Naive thymus-derived CD8-positive, alpha-beta T cell (primary cell): ENCODE results near the gene SORL1. TPM values are rescaled to one million over a fixed set of nuclear protein-coding genes. Genes with fewer than 3 reads are reported as not detected.

Experiments used
- ATAC-seq, 2 donors: fragments of 150-1000 bp; cut with Tn5 transposase in 1 of 2; sonication (Bioruptor Pico), chemical (Tn5 transposase) in 1 of 2; 1 replicate in 1 of 2; 2 replicates in 1 of 2; pipeline ENCODE4 v1.10.0; 2021; ENCODE audit warnings: mild to moderate bottlenecking in 2 of 2, moderate library complexity in 2 of 2
- POLR2A ChIA-PET: fragments of 350-600 bp; sonication (Branson Sonifier 250); formaldehyde crosslinking; loops from one replicate; lab custom pipeline; 2021; ENCODE audit warnings: antibody characterized with exemption; lab: Charles Lee
- DNase-seq, 10 donors: peaks; one replicate each; pipeline versions ENCODE4 v3.0.0 to v3.0.0-alpha.2; 2020 to 2022
- H3K27ac Mint-ChIP-seq, 10 donors: one replicate each; pipeline ENCODE4 v1.8.0; 2020 to 2022; ENCODE audit warnings: mild to moderate bottlenecking in 10 of 10, mixed read lengths in 10 of 10, moderate library complexity in 4 of 10, inconsistent platforms in 1 of 10
- H3K27me3 Mint-ChIP-seq, 5 donors: one replicate each; pipeline ENCODE4 v1.8.0; 2021 to 2022; ENCODE audit warnings: mixed read lengths in 5 of 5
- H3K36me3 Mint-ChIP-seq, 3 donors: one replicate each; pipeline ENCODE4 v1.8.0; 2020 to 2022; ENCODE audit warnings: mixed read lengths in 3 of 3, mild to moderate bottlenecking in 2 of 3, inconsistent platforms in 1 of 3
- H3K4me1 Mint-ChIP-seq, 4 donors: one replicate each; pipeline ENCODE4 v1.8.0; 2021 to 2022; ENCODE audit warnings: mixed read lengths in 4 of 4
- H3K4me3 Mint-ChIP-seq, 10 donors: one replicate each; pipeline ENCODE4 v1.8.0; 2020 to 2022; ENCODE audit warnings: mild to moderate bottlenecking in 10 of 10, mixed read lengths in 10 of 10, moderate library complexity in 6 of 10, inconsistent platforms in 1 of 10
- H3K9me3 Mint-ChIP-seq, 9 donors: one replicate each; pipeline ENCODE4 v1.8.0; 2020 to 2022; ENCODE audit warnings: mixed read lengths in 9 of 9, mild to moderate bottlenecking in 3 of 9, inconsistent platforms in 1 of 9, moderate library complexity in 1 of 9
- polyA plus RNA-seq, 3 donors: library from polyadenylated mRNA; unstranded; fragments of 300-500 nt; fragmentation: Illumina TruSeq; gene quantifications; one replicate each; pipeline ENCODE4 v1.2.3, GENCODE V29; 2021
- total RNA-seq, 8 experiments: library from RNA in 2 of 8; stranded (reverse) in 2 of 8; gene quantifications; one replicate each; pipeline ENCODE4 v1.2.3 and lab custom pipeline; 2021 to 2026

SORL1 gene
- total and polyA plus RNA-seq, 5 experiments from 2014 or later, result 157 to 419 (median 230) TPM

DNA sequence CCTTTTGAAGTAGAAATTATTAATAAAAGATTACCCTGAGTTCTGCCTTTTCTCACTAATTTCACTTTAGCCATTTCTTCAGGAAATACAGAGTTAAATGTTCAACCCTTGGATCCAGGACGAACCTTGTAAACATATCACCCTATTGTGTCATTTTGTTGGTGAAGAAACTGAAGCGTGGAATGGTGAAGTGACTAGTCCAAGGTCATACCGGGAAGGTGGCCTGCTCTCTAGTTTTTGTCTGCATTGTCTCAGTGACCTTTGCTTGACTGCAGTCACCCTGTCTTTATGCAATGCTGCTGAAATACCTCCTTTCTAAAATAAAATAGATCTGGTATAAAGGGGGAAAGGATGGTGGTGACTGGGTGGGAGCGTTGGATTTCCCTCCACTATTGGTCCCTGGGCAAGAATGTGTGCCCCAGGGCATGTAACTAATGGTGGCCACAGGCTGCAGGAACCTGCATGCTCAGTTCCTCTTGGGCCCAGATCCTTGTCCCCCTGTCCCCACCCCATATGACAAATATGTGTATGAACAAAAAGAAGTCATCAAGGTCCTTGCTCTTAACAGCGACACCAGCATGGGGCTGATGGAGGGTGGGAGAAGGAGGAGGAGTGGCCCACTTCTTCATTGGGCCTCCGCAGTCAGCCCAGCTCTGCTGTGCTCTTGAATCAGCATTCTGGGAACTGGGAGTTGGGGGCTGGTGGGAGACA is 1.6 kb downstream of the SORL1 start:
- Mint-ChIP-seq H3K27me3 (no peaks in the 10 kb centered on the region), H3K4me3 (peak overlapping the region; percentile 93 to 100 (median 97)), H3K9me3 (no peaks in the 10 kb centered on the region), H3K27ac (peak overlapping the region; percentile 92 to 99 (median 97)), H3K36me3 (peaks cover 8 to 41% (median 23%) of the 10 kb centered on the region in 3 donors), H3K4me1 (peaks cover 54 to 90% (median 86%) of the 10 kb centered on the region in 4 donors)
- POLR2A ChIA-PET, result interaction anchor here (0.9 to 6.7 kb wide), 4 partner anchors 9 to 161 kb away, joined by 5 to 63 read pairs (median 6); partner anchors contain the start of gene SC5D
- ATAC-seq (no peak), DNase-seq (no peak)

DNA sequence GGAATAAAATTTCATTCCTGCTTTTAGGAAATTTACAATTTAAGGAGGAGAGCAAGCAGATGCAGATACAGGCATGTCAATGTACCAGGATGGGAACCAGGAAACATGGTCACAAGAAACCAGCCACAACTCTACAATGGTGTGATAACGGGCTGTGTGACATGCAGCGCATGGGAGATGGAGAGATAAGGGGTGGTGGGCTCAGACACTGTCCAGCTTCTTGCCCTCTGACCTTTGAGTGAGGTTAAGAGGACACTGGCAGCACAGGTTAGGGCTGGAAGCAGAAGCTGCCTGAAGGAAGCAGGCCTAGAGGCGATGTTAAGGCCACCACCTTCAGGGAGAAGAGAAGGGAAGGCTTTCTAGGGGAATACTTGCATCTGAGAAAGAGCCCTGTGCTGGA is 3.0 kb downstream of the SORL1 start:
- ATAC-seq (no peak), DNase-seq (no peak)
- peak overlapping the region; percentile 93 to 100 (median 97) for H3K4me3 Mint-ChIP-seq
- no peaks in the 10 kb centered on the region for H3K27me3 Mint-ChIP-seq
- no peaks in the 10 kb centered on the region for H3K9me3 Mint-ChIP-seq
- H3K27ac Mint-ChIP-seq, result peak overlapping the region; percentile 92 to 99 (median 97)
- H3K36me3 Mint-ChIP-seq, result peaks cover 8 to 46% (median 23%) of the 10 kb centered on the region in 3 donors
- peaks cover 57 to 90% (median 86%) of the 10 kb centered on the region in 4 donors for H3K4me1 Mint-ChIP-seq
- POLR2A ChIA-PET, result interaction anchor here (1.5 to 6.7 kb wide), 2 partner anchors 12 to 163 kb away, joined by 6 to 63 read pairs; partner anchors contain the start of gene SC5D

DNA sequence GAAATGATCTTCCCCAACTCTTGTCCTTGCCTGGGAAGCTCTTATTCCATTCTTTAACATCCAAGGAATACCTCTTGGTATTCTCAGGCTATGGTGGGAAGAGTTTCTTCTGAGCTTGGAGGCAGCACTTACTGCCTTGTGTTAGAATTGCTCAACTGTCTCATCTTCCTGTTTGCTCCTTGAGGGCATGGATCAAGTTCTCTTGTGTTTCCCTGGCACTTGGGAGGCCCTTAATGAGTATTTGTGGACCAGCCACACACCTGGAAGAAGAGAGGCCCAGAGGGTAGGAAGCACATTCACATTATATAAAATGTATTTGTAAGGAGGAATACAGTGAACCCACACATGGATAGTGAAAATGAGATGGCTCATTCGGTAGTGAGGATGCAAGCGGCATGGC is 4.0 kb downstream of the SORL1 start:
- peaks cover 58 to 90% (median 87%) of the 10 kb centered on the region in 4 donors for H3K4me1 Mint-ChIP-seq
- DNase-seq (no peak), ATAC-seq (no peak)
- POLR2A ChIA-PET, result interaction anchor here (0.8 to 6.7 kb wide), 7 partner anchors 9 to 164 kb away, joined by 3 to 63 read pairs (median 5); partner anchors contain the start of gene SC5D
- no peaks in the 10 kb centered on the region for H3K9me3 Mint-ChIP-seq
- peaks cover 8 to 49% (median 23%) of the 10 kb centered on the region in 3 donors for H3K36me3 Mint-ChIP-seq
- H3K4me3 Mint-ChIP-seq, result peak overlapping the region; percentile 47 to 100 (median 94)
- H3K27me3 Mint-ChIP-seq, result no peaks in the 10 kb centered on the region
- H3K27ac Mint-ChIP-seq, result peak overlapping the region; percentile 78 to 99 (median 96)

DNA sequence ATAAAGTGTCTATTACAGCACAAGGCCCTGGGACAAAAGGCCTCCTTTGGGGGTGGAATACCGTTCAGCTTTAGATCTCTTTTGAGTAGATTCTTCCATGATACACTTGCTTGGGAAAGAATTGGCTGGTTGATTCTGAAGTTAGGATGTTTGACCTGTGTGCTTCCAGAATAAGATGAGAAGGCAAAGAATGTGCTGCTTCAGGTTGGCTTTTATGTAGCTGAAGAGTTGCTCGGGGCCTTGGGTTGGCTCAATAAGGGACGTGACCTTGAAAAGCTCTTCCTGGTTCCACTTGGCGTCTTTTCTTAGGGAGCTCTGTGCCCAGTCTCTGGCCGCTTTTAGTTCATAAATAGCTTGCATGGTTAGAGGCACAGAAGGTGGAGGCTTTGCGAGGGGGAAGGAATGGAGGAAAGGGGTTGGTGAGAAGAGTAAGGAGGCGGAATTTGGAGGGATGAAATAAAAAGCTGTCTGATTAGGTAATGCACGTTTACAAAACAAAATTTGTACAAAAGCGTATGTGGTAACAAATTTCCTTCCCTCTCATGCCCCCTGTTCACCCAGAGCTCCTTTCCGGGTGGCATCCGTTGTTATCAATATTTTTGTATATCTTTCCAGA is 4.8 kb downstream of the SORL1 start:
- Mint-ChIP-seq H3K9me3 (no peaks in the 10 kb centered on the region), H3K4me3 (peak overlapping the region; percentile 27 to 100 (median 78)), H3K27me3 (no peaks in the 10 kb centered on the region), H3K27ac (peak overlapping the region; percentile 78 to 99 (median 96)), H3K4me1 (peaks cover 60 to 94% (median 91%) of the 10 kb centered on the region in 4 donors), H3K36me3 (peaks cover 8 to 49% (median 23%) of the 10 kb centered on the region in 3 donors)
- ATAC-seq (no peak), DNase-seq (no peak)
- POLR2A ChIA-PET, result interaction anchor here (0.5 to 6.7 kb wide), 9 partner anchors 10 to 165 kb away, joined by 3 to 63 read pairs (median 4); partner anchors contain the start of gene SC5D

DNA sequence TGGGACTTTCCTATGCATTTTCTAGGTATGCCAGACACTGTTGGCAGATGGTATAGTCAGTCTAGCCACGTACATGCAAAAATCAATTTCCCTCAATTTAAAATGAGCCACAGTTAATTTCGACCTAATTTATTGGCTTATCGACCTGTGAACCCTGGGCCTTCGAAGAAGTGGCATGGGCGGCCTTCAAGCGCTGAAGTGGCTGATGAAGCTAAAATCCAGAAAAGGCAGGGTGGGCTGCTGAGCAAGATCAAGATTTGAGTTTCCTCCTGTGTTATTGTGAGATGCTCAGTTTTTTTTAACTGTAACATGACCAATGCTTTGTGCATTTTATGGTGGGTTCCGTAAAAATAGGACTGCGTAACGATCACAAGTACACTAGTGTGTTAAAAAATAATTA is 6.4 kb downstream of the SORL1 start:
- Mint-ChIP-seq H3K4me3 (peak overlapping the region; percentile 6 to 97 (median 69)), H3K27ac (peak overlapping the region; percentile 68 to 99 (median 94)), H3K27me3 (no peaks in the 10 kb centered on the region), H3K36me3 (peaks cover 0 to 46% (median 17%) of the 10 kb centered on the region in 3 donors), H3K4me1 (peaks cover 70 to 100% (median 99%) of the 10 kb centered on the region in 4 donors), H3K9me3 (no peaks in the 10 kb centered on the region)
- DNase-seq (no peak), ATAC-seq (no peak)
- POLR2A ChIA-PET, result interaction anchor here (1.2 to 12.2 kb wide), 3 partner anchors 9 to 14 kb away, joined by 3 to 385 read pairs (median 63); partner anchors contain the start of genes SORL1 and SORL1-AS1

DNA sequence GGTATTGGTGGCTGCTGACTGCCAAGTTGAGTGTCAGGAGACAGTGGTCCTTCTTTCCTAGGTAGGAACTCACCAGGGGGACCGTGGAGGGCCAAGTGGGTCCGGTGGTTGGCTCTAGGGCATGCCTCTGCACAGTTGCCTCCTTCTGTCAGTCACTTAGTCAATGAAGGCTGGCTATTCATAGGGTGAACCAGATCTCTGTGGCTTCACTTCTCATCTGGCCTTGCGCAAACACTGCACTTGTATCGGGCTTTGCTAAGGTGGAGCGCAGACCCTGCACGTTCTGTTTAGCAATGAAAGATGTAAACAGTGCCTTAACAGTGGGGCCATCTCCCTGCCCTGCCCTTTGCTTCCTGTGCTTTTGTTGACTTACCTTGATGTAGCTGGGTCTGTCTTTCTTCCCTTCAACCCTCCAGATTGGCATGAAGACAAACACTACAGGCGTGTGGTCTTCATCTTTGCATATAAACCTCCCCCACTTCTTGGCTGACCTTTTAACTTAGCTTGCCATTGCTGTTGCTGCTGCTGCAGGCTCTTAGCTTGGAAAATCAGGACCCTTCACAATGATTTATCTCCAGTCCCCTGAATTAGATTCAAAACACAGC is 7.4 kb downstream of the SORL1 start:
- H3K4me3 Mint-ChIP-seq, result peak overlapping the region; percentile 59 to 97 (median 71)
- no peaks in the 10 kb centered on the region for H3K9me3 Mint-ChIP-seq
- H3K27me3 Mint-ChIP-seq, result no peaks in the 10 kb centered on the region
- POLR2A ChIA-PET, result interaction anchor here (0.6 to 12.2 kb wide), 10 partner anchors 8 to 1612 kb away, joined by 3 to 385 read pairs (median 4); partner anchors contain the start of genes SORL1 and SORL1-AS1
- peaks cover 0 to 38% (median 17%) of the 10 kb centered on the region in 3 donors for H3K36me3 Mint-ChIP-seq
- DNase-seq (peak in 6 of 10 donors; percentile 24 to 71 (median 53)), ATAC-seq (peak; percentile 55 to 65)
- peaks cover 67 to 100% (median 99%) of the 10 kb centered on the region in 4 donors for H3K4me1 Mint-ChIP-seq
- peak overlapping the region; percentile 78 to 99 (median 94) for H3K27ac Mint-ChIP-seq

DNA sequence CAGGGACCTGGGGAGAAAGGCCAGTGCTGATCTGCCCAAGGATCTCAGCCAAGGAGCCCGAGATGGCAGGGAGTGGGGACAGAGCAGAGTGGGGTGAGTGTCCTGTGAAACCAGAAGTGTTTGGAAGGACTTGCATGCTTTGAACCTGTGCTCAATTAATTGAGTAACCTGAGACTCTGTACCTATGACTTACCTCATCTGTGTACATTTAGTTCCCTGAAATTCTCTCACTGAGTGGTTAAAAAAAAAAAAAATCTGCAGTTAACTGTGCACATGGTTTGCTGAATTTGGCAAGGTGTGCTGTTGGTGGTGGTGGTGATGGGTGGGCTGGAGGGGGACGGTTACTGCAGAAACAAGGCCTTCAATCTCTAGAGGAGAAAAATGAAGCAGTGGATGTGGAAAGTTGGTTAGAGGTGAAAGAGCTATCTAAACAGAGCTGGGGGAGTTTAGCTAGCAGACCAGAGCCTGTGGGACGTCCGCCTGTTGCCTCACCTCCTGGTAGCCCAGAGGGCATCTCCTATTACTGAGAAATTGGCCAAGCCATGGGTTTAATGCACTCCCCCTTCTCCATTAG is 8.9 kb downstream of the SORL1 start:
- peak overlapping the region in 9 of 10 donors; percentile 9 to 97 (median 79) for H3K4me3 Mint-ChIP-seq
- peaks cover 0 to 28% (median 16%) of the 10 kb centered on the region in 3 donors for H3K36me3 Mint-ChIP-seq
- POLR2A ChIA-PET, result interaction anchor here (0.7 to 12.2 kb wide), 3 partner anchors 11 to 110 kb away, joined by 3 to 385 read pairs (median 3); partner anchors contain the start of genes SORL1 and SORL1-AS1

DNA sequence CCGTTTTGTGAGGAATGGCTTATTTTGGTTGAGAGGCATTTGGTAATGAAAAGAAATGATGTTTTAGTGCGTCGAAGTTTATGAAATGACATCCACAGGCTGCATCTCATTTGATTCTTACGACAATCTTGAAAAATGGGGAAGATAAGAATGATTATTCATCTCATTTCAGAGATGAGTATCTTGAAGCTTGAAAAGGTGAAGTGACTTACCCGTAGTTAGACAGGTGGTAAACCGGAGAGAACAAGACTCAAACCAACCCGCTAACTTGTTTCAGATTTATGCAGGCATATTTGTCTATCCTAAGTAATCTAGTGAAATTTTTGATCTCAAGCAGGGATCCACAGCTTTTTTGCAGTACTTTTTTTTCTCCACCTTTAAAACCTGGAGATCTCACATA is 9.7 kb downstream of the SORL1 start:
- H3K9me3 Mint-ChIP-seq, result no peaks in the 10 kb centered on the region
- POLR2A ChIA-PET, result interaction anchor here (1.6 to 12.2 kb wide), 3 partner anchors 8 to 13 kb away, joined by 4 to 385 read pairs (median 5); partner anchors contain the start of genes SORL1 and SORL1-AS1
- no peaks in the 10 kb centered on the region for H3K27me3 Mint-ChIP-seq
- ATAC-seq (no peak), DNase-seq (no peak)
- peak overlapping the region in 9 of 10 donors; percentile 10 to 97 (median 74) for H3K4me3 Mint-ChIP-seq
- peaks cover 0 to 24% (median 11%) of the 10 kb centered on the region in 3 donors for H3K36me3 Mint-ChIP-seq
- H3K27ac Mint-ChIP-seq, result peak overlapping the region; percentile 78 to 99 (median 95)
- H3K4me1 Mint-ChIP-seq, result peaks cover 67 to 100% (median 100%) of the 10 kb centered on the region in 4 donors

More for the DNA sequence above, 8.9 kb downstream of the SORL1 start:
- H3K27me3 Mint-ChIP-seq, result no peaks in the 10 kb centered on the region
- H3K4me1 Mint-ChIP-seq, result peaks cover 68 to 100% (median 100%) of the 10 kb centered on the region in 4 donors
- no peaks in the 10 kb centered on the region for H3K9me3 Mint-ChIP-seq
- DNase-seq, result no peak
- no peak for ATAC-seq
- H3K27ac Mint-ChIP-seq, result peak overlapping the region; percentile 78 to 99 (median 95)

DNA sequence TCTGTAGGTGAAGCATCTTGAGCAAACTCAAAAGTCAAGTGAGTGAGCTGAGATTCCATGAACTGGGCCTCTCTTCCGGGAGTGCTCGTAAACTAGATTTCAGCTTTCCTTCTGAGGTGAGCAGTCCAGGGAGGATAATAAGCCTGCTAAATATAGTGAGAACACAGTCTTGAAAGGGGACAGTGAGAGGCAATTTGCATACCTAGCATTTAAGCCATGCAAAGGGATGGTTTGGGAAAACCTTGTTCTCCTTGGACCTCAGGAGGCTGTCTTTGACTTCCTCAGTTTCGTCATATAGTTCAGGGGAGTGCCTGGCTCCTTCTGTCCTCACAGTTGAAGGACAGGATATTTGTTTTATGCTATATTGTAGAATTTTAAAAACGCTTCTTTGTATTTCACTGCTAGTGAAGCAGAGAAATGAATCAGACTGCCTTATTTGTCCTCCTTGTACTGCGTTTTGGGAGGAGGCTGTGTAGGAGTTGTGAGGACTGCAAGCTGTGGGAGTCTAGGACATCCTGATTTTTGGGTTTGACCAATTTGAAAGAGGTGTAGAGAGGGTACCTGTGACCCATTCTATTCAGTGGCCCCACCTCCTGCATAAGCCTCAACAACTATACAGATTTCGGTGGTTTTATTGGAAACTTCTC is 11.7 kb downstream of the SORL1 start:
- H3K27ac Mint-ChIP-seq, result peak overlapping the region; percentile 78 to 99 (median 95)
- H3K36me3 Mint-ChIP-seq, result peaks cover 0 to 10% (median 3%) of the 10 kb centered on the region in 3 donors
- DNase-seq, result no peak
- H3K4me3 Mint-ChIP-seq, result peak overlapping the region; percentile 65 to 97 (median 74)
- H3K27me3 Mint-ChIP-seq, result no peaks in the 10 kb centered on the region
- ATAC-seq, result no peak
- POLR2A ChIA-PET, result interaction anchor here (0.8 to 12.2 kb wide), 13 partner anchors 7 to 172 kb away, joined by 3 to 385 read pairs (median 4); partner anchors contain the start of genes SORL1 and SORL1-AS1
- H3K4me1 Mint-ChIP-seq, result peaks cover 62 to 100% (median 100%) of the 10 kb centered on the region in 4 donors
- no peaks in the 10 kb centered on the region for H3K9me3 Mint-ChIP-seq

DNA sequence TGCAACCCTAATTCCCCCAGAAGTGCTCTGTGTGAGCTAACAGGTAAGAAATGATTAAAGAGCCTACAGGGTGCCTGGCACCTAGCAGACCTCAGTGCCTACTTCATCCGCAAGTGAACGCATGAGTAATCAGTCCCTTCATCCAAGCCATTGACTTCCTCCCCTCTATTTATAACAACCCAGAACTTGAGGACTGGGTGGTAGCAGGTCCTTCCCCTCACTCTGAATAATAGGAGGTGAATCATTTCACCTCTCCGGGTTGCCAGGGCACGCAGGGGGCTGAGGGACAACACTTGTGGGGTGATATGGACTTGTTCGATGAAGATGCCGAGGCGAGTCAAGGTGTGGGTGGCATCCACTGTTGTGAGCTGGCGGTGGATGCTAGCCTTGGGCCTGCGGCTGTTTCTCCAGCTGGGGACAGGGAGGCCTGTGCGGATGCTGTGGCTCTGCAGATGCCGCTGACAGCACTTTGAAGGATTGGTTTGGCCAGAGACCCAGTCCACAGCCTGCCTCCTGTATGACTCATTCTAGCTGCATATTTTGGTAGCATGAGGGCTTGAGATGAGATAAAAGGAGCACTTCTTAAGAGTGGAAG is 12.3 kb downstream of the SORL1 start:
- no peaks in the 10 kb centered on the region for H3K27me3 Mint-ChIP-seq
- peaks cover 0 to 12% (median under 1%) of the 10 kb centered on the region in 3 donors for H3K36me3 Mint-ChIP-seq
- peak; percentile 38 to 85 (median 60) for DNase-seq
- peak overlapping the region; percentile 78 to 99 (median 95) for H3K27ac Mint-ChIP-seq
- POLR2A ChIA-PET, result interaction anchor here (0.8 to 12.2 kb wide), 12 partner anchors 8 to 173 kb away, joined by 3 to 385 read pairs (median 4); partner anchors contain the start of genes SORL1 and SORL1-AS1
- peak overlapping the region; percentile 65 to 97 (median 74) for H3K4me3 Mint-ChIP-seq
- ATAC-seq, result peak; percentile 65 to 66
- H3K9me3 Mint-ChIP-seq, result no peaks in the 10 kb centered on the region
- peaks cover 60 to 100% (median 100%) of the 10 kb centered on the region in 4 donors for H3K4me1 Mint-ChIP-seq
